BLaER1 (cell line): Measurements from ENCODE around the gene LIN7B.
"Not testable (repeated sequence)": the region's sequence is repeated elsewhere in the genome, so short reads cannot be mapped to it uniquely, and the experiment has no call there.

Source experiments
- H3K27ac ChIP-seq: shearing (Covaris generic); formaldehyde crosslinking; 2 replicates; pipeline ENCODE4 v1.8.1; 2022
- H3K27me3 ChIP-seq: shearing (Covaris generic); formaldehyde crosslinking; 2 replicates; pipeline ENCODE4 v1.8.1; 2022
- H3K36me3 ChIP-seq: shearing (Covaris generic); formaldehyde crosslinking; 2 replicates; pipeline ENCODE4 v1.8.1; 2022
- H3K4me1 ChIP-seq: shearing (Covaris generic); formaldehyde crosslinking; 2 replicates; pipeline ENCODE4 v1.8.1; 2022
- H3K4me2 ChIP-seq: shearing (Covaris generic); formaldehyde crosslinking; 2 replicates; pipeline ENCODE4 v1.8.1; 2022
- H3K4me3 ChIP-seq: shearing (Covaris generic); formaldehyde crosslinking; 2 replicates; pipeline ENCODE4 v1.8.1; 2022
- H3K9ac ChIP-seq: shearing (Covaris generic); formaldehyde crosslinking; 2 replicates; pipeline ENCODE4 v1.8.1; 2022
- H3K9me3 ChIP-seq: shearing (Covaris generic); formaldehyde crosslinking; 2 replicates; pipeline ENCODE4 v1.8.1; 2022
- H4K20me1 ChIP-seq: shearing (Covaris generic); formaldehyde crosslinking; 2 replicates; pipeline ENCODE4 v1.8.1; 2022
- Cebpa-rat ChIP-seq: shearing (Covaris generic); IDR thresholded peaks from 2 replicates; pipeline ENCODE4 v1.8.1; 2022

LIN7B gene

DNA sequence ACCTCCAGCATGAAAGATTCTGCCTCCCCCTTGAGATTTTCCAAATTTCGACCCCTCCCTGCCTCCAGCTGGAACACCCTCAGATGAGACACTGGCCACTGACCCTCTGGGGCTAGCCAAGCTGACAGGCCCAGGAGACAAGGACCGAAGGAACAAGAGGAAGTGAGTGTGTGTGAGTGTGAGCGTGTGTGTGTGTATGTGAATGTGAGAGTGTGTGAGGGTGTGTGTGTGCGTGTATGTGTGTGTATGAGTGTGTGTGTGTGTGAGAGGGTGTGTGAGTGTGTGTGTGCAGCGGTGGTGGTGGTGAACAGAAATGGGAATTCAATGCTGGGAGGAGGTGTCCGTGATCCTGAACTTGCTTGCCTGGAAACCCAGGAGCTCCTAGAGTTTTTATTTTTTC lies 27.2 kb downstream of the LIN7B start:
- Histone ChIP-seq H3K36me3 (peaks cover 14% of the 10 kb centered on the region), H3K4me3 (no peak overlapping the region), H3K4me1 (peaks cover 58% of the 10 kb centered on the region), H3K27me3 (no peaks in the 10 kb centered on the region), H4K20me1 (no peaks in the 10 kb centered on the region), H3K9ac (no peak overlapping the region), H3K4me2 (peak overlapping the region; percentile 89), H3K9me3 (no peaks in the 10 kb centered on the region), H3K27ac (no peak overlapping the region)
- no peak for TF ChIP-seq Cebpa-rat

DNA sequence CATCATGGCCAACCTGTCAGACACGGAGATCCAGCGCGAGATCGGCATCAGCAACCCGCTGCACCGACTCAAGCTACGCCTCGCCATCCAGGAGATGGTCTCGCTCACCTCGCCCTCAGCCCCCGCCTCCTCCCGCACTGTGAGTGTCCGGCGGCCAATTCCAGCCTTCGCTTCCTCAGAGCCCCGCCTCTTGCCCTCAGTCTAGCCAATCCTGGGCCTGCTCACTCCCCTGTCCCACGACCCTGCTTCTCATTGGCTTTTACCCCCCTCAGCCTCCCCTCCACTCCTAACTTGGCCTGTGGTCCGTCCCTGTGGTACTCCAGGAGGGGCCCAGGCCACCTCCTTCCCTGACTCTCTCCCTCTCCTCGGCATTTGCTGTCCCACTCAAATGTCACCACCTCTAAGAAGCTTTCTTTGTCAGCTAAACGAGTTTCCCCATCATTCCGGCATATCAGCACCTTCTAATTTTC lies 28.7 kb downstream of the LIN7B start:
- Histone ChIP-seq H3K4me3 (peak overlapping the region; percentile 63), H4K20me1 (no peaks in the 10 kb centered on the region), H3K9me3 (no peaks in the 10 kb centered on the region), H3K27ac (no peak overlapping the region), H3K27me3 (no peaks in the 10 kb centered on the region), H3K4me2 (peak overlapping the region; percentile 89), H3K9ac (peak overlapping the region; percentile 57; the same call in 1 of the 2 replicates), H3K36me3 (no peaks in the 10 kb centered on the region), H3K4me1 (peaks cover 64% of the 10 kb centered on the region)
- TF ChIP-seq Cebpa-rat, result no peak

DNA sequence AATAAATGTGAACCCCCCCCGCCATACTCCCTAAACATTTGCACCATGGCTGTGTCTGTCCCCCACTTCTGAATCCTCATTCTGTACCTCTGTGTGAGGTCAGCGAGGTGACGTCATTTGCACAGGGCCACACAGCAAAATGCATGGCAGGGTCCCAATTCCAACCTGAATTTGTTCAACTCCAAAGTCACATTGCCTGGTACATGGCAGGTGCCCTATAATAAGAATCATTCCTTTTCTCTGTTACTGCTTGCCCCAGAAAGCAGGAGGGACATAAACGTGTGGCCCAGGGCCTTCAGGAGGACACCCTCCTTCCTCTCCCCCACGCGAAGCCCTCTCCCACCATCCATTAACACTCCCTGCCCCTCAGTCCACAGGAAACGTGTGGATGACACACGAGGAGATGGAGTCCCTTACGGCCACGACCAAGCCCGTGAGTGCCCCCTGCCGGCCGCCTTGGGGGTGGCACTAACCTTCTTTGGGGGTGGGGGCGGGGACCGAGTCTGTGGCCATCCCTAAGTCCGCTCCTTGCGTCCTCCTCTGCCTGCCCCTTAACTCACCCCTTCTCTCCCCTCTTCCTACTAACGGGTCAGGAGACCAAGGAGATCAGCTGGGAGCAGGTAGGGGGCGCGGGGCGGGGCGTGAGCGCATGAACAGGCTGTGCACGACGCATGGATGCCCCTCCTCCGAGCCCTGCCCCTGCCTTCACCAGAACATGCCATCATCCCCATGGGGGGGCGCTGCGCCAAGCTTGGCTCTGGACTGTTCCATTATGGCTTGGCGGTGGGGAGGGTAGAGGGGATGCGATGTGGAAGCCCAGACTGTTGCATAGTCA lies 31.6 kb downstream of the LIN7B start:
- Histone ChIP-seq H3K4me1 (peaks cover 62% of the 10 kb centered on the region), H3K9ac (no peak overlapping the region), H3K27ac (no peak overlapping the region), H3K4me3 (peak overlapping the region; percentile 51), H3K9me3 (no peaks in the 10 kb centered on the region), H4K20me1 (0 out of 2 replicates have a peak, but pooled peaks cover 4% of the 10 kb centered on the region), H3K36me3 (no peaks in the 10 kb centered on the region), H3K27me3 (no peaks in the 10 kb centered on the region), H3K4me2 (peak overlapping the region; percentile 71)
- no peak for TF ChIP-seq Cebpa-rat

DNA sequence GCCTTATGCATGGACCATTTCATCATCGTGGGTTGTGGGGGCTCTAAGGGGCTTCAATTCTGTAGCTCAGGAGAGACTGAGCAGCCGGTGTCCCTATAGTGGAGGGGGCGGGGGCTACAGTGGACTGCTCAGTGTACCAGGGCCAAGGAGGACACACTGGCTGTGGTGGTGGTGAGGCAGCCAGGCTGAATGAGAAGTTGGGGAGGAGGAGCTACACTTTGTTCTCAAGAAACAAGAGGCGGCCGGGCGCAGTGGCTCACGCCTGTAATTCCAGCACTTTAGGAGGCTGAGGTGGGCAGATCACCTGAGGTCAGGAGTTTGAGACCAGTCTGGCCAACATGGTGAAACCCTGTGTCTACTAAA lies 32.2 kb downstream of the LIN7B start:
- not testable (repeated sequence) for H3K27ac ChIP-seq, H3K9me3 ChIP-seq, H3K27me3 ChIP-seq, H3K9ac ChIP-seq, H3K36me3 ChIP-seq, H3K4me3 ChIP-seq, H4K20me1 ChIP-seq
- H3K4me1 ChIP-seq, result peaks cover 62% of the 10 kb centered on the region
- H3K4me2 ChIP-seq, result peak overlapping the region; percentile 71

DNA sequence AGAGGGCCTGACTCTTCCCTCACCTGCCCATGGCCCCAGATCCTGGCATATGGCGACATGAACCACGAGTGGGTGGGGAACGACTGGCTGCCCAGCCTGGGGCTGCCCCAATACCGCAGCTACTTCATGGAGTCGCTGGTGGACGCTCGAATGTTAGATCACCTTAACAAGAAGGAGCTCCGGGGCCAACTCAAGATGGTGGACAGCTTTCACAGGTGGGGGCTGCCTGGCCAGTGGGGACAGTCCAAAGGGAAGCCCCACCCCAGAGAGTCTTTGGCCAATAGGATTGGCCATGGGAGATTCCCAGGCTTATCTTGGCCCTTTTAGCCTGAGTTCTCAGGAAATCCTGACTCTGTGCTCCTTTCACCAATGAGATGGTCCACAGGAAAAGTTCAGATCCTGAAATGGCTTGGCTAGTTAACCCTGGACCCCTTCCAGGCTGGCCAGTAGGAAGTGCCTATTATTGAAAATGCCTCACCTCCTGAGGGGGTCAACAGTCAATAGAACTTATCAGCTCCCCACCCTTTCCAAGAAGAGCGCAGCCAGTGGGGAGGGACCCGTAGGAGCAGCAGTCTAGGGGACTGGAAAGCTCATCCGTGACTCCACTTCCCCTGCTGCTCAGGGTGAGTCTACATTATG lies 34.0 kb downstream of the LIN7B start:
- peak overlapping the region; percentile 83; the same call in 1 of the 2 replicates for H3K4me3 ChIP-seq
- H3K27me3 ChIP-seq, result no peaks in the 10 kb centered on the region

DNA sequence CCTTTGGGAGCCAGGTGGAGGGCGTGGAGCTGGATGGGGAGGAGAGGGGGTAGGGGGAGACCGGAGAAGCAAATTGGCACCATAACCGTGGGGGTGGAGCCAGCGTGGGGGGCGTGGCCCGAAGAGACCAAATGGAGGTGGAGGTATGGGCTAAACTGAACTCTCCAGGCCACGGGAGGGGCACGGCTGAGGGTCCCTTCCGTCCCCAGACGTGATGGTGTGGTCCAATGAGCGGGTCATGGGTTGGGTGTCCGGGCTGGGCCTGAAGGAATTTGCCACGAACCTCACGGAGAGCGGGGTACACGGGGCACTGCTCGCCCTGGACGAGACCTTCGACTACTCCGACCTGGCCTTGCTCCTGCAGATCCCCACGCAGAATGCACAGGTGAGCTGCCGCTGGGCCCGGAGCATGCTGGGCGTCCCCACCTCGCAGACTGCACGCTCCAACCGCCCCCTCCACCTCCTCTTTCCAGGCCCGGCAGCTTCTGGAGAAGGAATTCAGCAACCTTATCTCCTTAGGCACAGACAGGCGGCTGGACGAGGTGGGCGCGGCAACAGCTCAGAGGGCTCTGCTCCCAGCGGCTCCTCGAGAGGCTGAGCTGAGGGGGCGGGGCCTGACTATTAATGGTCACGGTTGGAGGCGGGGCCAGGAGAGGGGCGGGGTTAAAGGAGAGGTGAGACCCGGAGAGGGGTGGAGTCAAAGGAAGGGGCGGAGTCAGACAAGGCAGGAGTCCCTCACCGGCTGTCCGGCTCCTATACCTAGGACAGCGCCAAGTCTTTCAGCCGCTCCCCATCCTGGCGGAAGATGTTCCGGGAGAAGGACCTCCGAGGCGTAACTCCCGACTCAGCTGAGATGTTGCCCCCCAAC lies 34.8 kb downstream of the LIN7B start:
- Histone ChIP-seq H3K9ac (peak overlapping the region; percentile 83), H3K9me3 (no peaks in the 10 kb centered on the region), H3K4me3 (peak overlapping the region; percentile 83), H3K4me2 (peak overlapping the region; percentile 95), H3K4me1 (peaks cover 65% of the 10 kb centered on the region), H4K20me1 (0 out of 2 replicates have a peak, but pooled peaks cover 4% of the 10 kb centered on the region), H3K27me3 (no peaks in the 10 kb centered on the region), H3K27ac (peak overlapping the region; percentile 84), H3K36me3 (no peaks in the 10 kb centered on the region)
- TF ChIP-seq Cebpa-rat, result no peak

More for the DNA sequence above, 34.0 kb downstream of the LIN7B start:
- Histone ChIP-seq H4K20me1 (0 out of 2 replicates have a peak, but pooled peaks cover 4% of the 10 kb centered on the region), H3K9me3 (no peaks in the 10 kb centered on the region), H3K27ac (no peak overlapping the region), H3K9ac (no peak overlapping the region), H3K4me2 (peak overlapping the region; percentile 95), H3K36me3 (no peaks in the 10 kb centered on the region), H3K4me1 (peaks cover 60% of the 10 kb centered on the region)
- no peak for TF ChIP-seq Cebpa-rat

DNA sequence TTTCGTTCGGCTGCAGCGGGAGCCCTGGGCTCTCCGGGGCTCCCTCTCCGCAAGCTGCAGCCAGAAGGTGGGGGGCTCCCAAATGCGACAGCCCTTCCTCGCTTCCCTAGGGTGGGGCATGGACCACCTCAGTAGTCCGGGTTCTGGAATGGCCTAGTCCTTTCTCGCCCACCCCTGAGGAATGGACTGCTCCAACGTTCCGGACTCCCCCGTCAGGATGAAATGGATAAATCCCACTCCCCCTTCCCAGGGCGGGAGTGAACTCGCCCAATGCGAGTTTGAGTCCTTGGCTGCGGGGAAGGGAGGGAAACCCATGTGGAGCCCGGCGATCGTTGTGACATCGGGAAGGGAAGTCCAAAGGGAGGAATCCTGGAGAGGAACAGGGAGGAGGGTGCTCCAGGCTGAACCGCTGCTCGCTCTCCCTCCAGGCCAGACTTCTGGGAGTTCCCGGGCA lies 35.5 kb downstream of the LIN7B start:
- H4K20me1 ChIP-seq, result 0 out of 2 replicates have a peak, but pooled peaks cover 4% of the 10 kb centered on the region
- no peaks in the 10 kb centered on the region for H3K9me3 ChIP-seq
- H3K4me2 ChIP-seq, result peak overlapping the region; percentile 95
- peak overlapping the region; percentile 83 for H3K9ac ChIP-seq
- H3K27ac ChIP-seq, result peak overlapping the region; percentile 84
- H3K27me3 ChIP-seq, result no peaks in the 10 kb centered on the region
- peak overlapping the region; percentile 83 for H3K4me3 ChIP-seq
- H3K4me1 ChIP-seq, result peaks cover 71% of the 10 kb centered on the region
- no peak for TF ChIP-seq Cebpa-rat
- no peaks in the 10 kb centered on the region for H3K36me3 ChIP-seq

DNA sequence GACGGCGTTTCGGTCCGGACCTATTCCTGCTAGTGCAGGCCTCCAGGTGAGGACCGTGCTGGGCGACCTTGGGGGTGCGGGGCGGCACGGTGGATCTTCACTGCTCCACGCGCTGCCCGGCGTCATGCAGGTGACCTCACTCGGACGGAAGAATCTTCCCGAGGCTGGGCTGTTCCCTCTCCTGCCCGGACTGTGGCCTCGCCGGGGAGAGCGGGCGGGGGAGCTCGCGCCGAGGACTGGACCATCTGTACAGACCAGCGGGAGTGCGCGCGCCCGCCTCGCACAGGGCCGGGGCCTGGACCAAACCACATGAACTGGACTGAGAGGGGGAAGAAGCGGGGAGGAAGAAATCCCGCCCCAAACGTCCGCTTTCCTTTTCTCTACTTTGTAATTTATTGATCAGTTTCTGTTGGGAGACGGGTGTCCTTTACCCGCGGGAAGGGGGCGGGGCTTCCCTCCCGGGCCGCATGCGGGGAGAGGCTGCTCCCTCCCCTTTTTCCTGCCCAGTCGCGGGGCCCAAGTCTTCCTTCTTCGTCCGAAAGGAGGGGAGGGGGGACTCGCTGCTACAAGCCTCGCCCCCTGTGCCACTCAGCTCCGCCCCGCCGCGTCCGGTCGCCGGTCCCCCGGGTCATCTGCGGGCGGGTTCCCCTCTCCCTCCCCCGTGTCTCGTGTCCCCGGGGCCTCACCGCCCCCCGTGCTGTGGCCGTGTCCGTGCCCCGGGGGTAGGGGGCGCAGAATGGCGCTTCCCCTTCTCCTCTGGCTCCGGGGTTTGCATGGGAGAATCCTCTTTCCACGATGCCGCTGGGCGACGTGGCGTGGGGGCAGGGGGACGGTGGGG lies 36.2 kb downstream of the LIN7B start:
- H3K27me3 ChIP-seq, result no peaks in the 10 kb centered on the region
- H3K4me2 ChIP-seq, result peak overlapping the region; percentile 95
- H3K4me3 ChIP-seq, result peak overlapping the region; percentile 83
- peaks cover 74% of the 10 kb centered on the region for H3K4me1 ChIP-seq
- no peaks in the 10 kb centered on the region for H3K36me3 ChIP-seq
- 0 out of 2 replicates have a peak, but pooled peaks cover 4% of the 10 kb centered on the region for H4K20me1 ChIP-seq
- no peak for TF ChIP-seq Cebpa-rat
- no peaks in the 10 kb centered on the region for H3K9me3 ChIP-seq
- H3K9ac ChIP-seq, result peak overlapping the region; percentile 83
- H3K27ac ChIP-seq, result peak overlapping the region; percentile 84

DNA sequence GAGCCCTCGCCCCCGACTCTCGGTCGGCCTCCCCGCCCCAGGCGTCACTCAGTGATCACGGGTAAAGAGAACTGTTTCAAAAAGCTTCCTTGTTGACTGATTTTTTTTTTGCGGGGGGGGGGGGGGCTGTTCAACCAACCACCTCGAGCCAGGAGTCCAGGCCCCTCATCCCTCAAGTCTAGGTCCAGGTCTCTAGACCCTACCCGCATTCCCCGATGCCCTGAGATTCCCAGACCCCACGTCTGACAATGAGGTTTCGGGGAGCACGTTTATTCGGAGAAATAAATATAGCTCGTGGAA lies 36.7 kb downstream of the LIN7B start:
- Histone ChIP-seq H3K27me3 (no peaks in the 10 kb centered on the region), H3K27ac (peak overlapping the region; percentile 84), H3K4me3 (peak overlapping the region; percentile 83), H4K20me1 (0 out of 2 replicates have a peak, but pooled peaks cover 4% of the 10 kb centered on the region), H3K9ac (peak overlapping the region; percentile 83), H3K9me3 (no peaks in the 10 kb centered on the region), H3K4me1 (peaks cover 74% of the 10 kb centered on the region), H3K4me2 (peak overlapping the region; percentile 95), H3K36me3 (no peaks in the 10 kb centered on the region)
- TF ChIP-seq Cebpa-rat, result no peak
